ENCODE results near the gene SLC46A2. TPM values are rescaled to one million over a fixed set of nuclear protein-coding genes. Genes with fewer than 3 reads are reported as not detected.

Gene SLC46A2
- total RNA-seq, 3 donors from 2014 or later = 0.16 TPM; not detected in 2

GRCh38 chr9:112846528-112847488 is 43.9 kb downstream of the SLC46A2 start:
- TF ChIP-seq CTCF (IDR thresholded peaks at IDR 0.05) = no peak
- Histone ChIP-seq H3K9me3 (no peaks in the 10 kb centered on the region), H3K36me3 (ENCODE audit: low read depth) (no peaks in the 10 kb centered on the region), H3K4me3 (no peak overlapping the region), H3K4me1 (ENCODE audit: low read depth) (no peaks in the 10 kb centered on the region)
- ATAC-seq = no peak
- intact Hi-C loops (cut with DNase I, micrococcal nuclease) = no loop called here
- DNase-seq = no peak

- TF ChIP-seq CTCF (IDR thresholded peaks at IDR 0.05) = peak; percentile 98
- intact Hi-C loops (cut with DNase I, micrococcal nuclease) = loop anchor here in 1 of 2 donors (2.0 kb wide), 1 partner anchor 58 kb away; no protein-coding TSS in a partner anchor
- ATAC-seq (peak; percentile 89), DNase-seq (peak; percentile 75 to 89 (median 89))
- Histone ChIP-seq H3K4me1 (ENCODE audit: low read depth) (peaks cover 3% of the 10 kb centered on the region), H3K9me3 (no peaks in the 10 kb centered on the region), H3K36me3 (ENCODE audit: low read depth) (no peaks in the 10 kb centered on the region), H3K4me3 (no peak overlapping the region)
Observed at GRCh38 chr9:112844771-112845542, 45.7 kb downstream of the SLC46A2 start.

- DNase-seq (no peak), ATAC-seq (no peak)
- H3K4me3 ChIP-seq = no peak overlapping the region
- H3K4me1 ChIP-seq (ENCODE audit: low read depth) = peaks cover 10% of the 10 kb centered on the region
- H3K36me3 ChIP-seq (ENCODE audit: low read depth) = no peaks in the 10 kb centered on the region
- H3K9me3 ChIP-seq = no peaks in the 10 kb centered on the region
- no peak for TF ChIP-seq CTCF (IDR thresholded peaks at IDR 0.05)
- intact Hi-C loops (cut with DNase I, micrococcal nuclease) = no loop called here
Observed at GRCh38 chr9:112842555-112842954, 48.1 kb downstream of the SLC46A2 start.

GRCh38 chr9:112841261-112841660 is 49.4 kb downstream of the SLC46A2 start:
- Histone ChIP-seq H3K36me3 (ENCODE audit: low read depth) (no peaks in the 10 kb centered on the region), H3K9me3 (no peaks in the 10 kb centered on the region), H3K4me1 (ENCODE audit: low read depth) (peaks cover 17% of the 10 kb centered on the region), H3K4me3 (no peak overlapping the region)
- TF ChIP-seq CTCF (IDR thresholded peaks at IDR 0.05) = no peak
- peak; percentile 35 for ATAC-seq
- intact Hi-C loops (cut with DNase I, micrococcal nuclease) = no loop called here
- no peak for DNase-seq

GRCh38 chr9:112839331-112839730 is 51.3 kb downstream of the SLC46A2 start:
- ATAC-seq = no peak
- Histone ChIP-seq H3K9me3 (no peaks in the 10 kb centered on the region), H3K4me3 (no peak overlapping the region), H3K36me3 (ENCODE audit: low read depth) (no peaks in the 10 kb centered on the region), H3K4me1 (ENCODE audit: low read depth) (peaks cover 34% of the 10 kb centered on the region)
- no peak for TF ChIP-seq CTCF (IDR thresholded peaks at IDR 0.05)
- intact Hi-C loops (cut with DNase I, micrococcal nuclease) = no loop called here
- no peak for DNase-seq

All from mucosa of descending colon (tissue), 3 donors.